SK-N-SH treated with all-trans-retinoic acid at 6 μM for 48 hours (cell line): ENCODE measurements around the gene CFAP61.

Experiments
- ARNTL ChIP-seq: fragments of 450-650 bp; formaldehyde crosslinking; IDR thresholded peaks from 2 replicates; pipeline ENCODE4 v1.5.0; 2020; ENCODE audit warnings: low read depth, mild to moderate bottlenecking, moderate library complexity, borderline replicate concordance
- BACH2 ChIP-seq: fragments of 250-450 bp; sonication (Bioruptor Pico); IDR thresholded peaks from 2 replicates; pipeline ENCODE4 v1.9.0; 2021; ENCODE audit warnings: mild to moderate bottlenecking, borderline replicate concordance
- PPARA ChIP-seq: fragments of 250-450 bp; sonication (Bioruptor Pico); IDR thresholded peaks from 2 replicates; pipeline ENCODE4 v1.5.0; 2020; ENCODE audit warnings: mild to moderate bottlenecking, borderline replicate concordance
- SNAI2 ChIP-seq: fragments of 250-450 bp; sonication (Bioruptor Pico); IDR thresholded peaks from 2 replicates; pipeline ENCODE4 v1.5.0; 2020; ENCODE audit warnings: mild to moderate bottlenecking, moderate library complexity
- TCF4 ChIP-seq: fragments of 250-450 bp; sonication (Bioruptor Pico); IDR thresholded peaks from 2 replicates; pipeline ENCODE4 v1.8.0; 2021; ENCODE audit warnings: mild to moderate bottlenecking, moderate library complexity, borderline replicate concordance
- ZFP30 ChIP-seq: fragments of 450-650 bp; formaldehyde crosslinking; IDR thresholded peaks from 2 replicates; pipeline ENCODE4 v1.5.0; 2022; ENCODE audit warnings: mild to moderate bottlenecking, moderate library complexity
- TF ChIP-seq, protein P1 (sequence below): fragments of 250-450 bp; sonication (Bioruptor Pico); IDR thresholded peaks from 2 replicates; pipeline ENCODE4 v1.8.0; 2021; ENCODE audit warnings: low read depth, mild to moderate bottlenecking, moderate library complexity, borderline replicate concordance
- TF ChIP-seq, protein P2 (sequence below): fragments of 250-450 bp; sonication (Bioruptor Pico); IDR thresholded peaks from 2 replicates; pipeline ENCODE4 v1.8.0; 2020; ENCODE audit warnings: mild to moderate bottlenecking, moderate library complexity, borderline replicate concordance
- TF ChIP-seq, protein P3 (sequence below): fragments of 250-450 bp; sonication (Bioruptor Pico); IDR thresholded peaks from 2 replicates; pipeline ENCODE4 v1.5.1; 2021; ENCODE audit warnings: mild to moderate bottlenecking, moderate library complexity

DNA sequence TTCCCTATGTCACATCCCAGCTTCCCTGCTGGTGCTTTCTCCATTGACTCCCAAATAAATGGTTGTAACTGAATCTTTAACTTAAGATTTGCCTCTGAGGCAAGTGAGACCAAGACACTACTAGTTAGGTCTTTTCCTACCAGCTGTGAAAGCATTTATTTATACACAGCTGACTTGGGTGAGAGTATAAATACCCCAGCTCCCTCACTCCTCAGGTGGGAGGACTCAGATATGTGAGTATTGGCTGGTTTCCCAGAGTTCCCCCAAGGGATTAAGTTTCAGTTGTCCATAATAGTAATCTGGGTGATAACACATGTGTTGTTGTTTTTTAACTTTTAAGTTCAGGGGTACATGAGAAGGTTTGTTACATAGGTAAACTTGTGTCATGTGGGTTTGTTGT, 49.8 kb downstream of the CFAP61 start:
- TF ChIP-seq, protein P1, sequence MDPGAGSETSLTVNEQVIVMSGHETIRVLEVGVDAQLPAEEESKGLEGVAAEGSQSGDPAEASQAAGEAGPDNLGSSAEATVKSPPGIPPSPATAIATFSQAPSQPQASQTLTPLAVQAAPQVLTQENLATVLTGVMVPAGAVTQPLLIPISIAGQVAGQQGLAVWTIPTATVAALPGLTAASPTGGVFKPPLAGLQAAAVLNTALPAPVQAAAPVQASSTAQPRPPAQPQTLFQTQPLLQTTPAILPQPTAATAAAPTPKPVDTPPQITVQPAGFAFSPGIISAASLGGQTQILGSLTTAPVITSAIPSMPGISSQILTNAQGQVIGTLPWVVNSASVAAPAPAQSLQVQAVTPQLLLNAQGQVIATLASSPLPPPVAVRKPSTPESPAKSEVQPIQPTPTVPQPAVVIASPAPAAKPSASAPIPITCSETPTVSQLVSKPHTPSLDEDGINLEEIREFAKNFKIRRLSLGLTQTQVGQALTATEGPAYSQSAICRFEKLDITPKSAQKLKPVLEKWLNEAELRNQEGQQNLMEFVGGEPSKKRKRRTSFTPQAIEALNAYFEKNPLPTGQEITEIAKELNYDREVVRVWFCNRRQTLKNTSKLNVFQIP (CRISPR knock-in tag) = no peak
- TF ChIP-seq ZFP30 = no peak
- TF ChIP-seq BACH2 (CRISPR knock-in tag) = no peak
- TF ChIP-seq, protein P2, sequence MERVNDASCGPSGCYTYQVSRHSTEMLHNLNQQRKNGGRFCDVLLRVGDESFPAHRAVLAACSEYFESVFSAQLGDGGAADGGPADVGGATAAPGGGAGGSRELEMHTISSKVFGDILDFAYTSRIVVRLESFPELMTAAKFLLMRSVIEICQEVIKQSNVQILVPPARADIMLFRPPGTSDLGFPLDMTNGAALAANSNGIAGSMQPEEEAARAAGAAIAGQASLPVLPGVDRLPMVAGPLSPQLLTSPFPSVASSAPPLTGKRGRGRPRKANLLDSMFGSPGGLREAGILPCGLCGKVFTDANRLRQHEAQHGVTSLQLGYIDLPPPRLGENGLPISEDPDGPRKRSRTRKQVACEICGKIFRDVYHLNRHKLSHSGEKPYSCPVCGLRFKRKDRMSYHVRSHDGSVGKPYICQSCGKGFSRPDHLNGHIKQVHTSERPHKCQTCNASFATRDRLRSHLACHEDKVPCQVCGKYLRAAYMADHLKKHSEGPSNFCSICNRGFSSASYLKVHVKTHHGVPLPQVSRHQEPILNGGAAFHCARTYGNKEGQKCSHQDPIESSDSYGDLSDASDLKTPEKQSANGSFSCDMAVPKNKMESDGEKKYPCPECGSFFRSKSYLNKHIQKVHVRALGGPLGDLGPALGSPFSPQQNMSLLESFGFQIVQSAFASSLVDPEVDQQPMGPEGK (CRISPR knock-in tag) = no peak
- TF ChIP-seq TCF4 = no peak
- no peak for TF ChIP-seq SNAI2 (CRISPR knock-in tag)
- TF ChIP-seq ARNTL (CRISPR knock-in tag) = no peak
- TF ChIP-seq, protein P3, sequence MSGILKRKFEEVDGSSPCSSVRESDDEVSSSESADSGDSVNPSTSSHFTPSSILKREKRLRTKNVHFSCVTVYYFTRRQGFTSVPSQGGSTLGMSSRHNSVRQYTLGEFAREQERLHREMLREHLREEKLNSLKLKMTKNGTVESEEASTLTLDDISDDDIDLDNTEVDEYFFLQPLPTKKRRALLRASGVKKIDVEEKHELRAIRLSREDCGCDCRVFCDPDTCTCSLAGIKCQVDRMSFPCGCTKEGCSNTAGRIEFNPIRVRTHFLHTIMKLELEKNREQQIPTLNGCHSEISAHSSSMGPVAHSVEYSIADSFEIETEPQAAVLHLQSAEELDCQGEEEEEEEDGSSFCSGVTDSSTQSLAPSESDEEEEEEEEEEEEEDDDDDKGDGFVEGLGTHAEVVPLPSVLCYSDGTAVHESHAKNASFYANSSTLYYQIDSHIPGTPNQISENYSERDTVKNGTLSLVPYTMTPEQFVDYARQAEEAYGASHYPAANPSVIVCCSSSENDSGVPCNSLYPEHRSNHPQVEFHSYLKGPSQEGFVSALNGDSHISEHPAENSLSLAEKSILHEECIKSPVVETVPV = no peak
- no peak for TF ChIP-seq PPARA
